HEK293 (cell line): ENCODE measurements around the gene RRAS.

Experiments
- GLIS2 ChIP-seq: fragments of 450-650 bp; formaldehyde crosslinking; IDR thresholded peaks from 2 replicates; pipeline ENCODE4 v1.5.1; 2016; ENCODE audit warnings: missing biosample characterization, missing genetic modification characterization
- KLF16 ChIP-seq: fragments of 450-650 bp; formaldehyde crosslinking; IDR thresholded peaks from 2 replicates; pipeline ENCODE4 v1.5.1; 2017; ENCODE audit warnings: missing biosample characterization, missing genetic modification characterization
- KLF8 ChIP-seq: fragments of 450-650 bp; formaldehyde crosslinking; IDR thresholded peaks from 2 replicates; pipeline ENCODE4 v1.5.1; 2016; ENCODE audit warnings: missing biosample characterization, missing genetic modification characterization
- RBAK ChIP-seq: fragments of 450-650 bp; formaldehyde crosslinking; IDR thresholded peaks from 2 replicates; pipeline ENCODE4 v1.5.1; 2016; ENCODE audit warnings: missing biosample characterization, missing genetic modification characterization
- SETDB1 ChIP-seq: IDR thresholded peaks from one replicate; pipeline ENCODE4 v1.6.1; 2017; ENCODE audit warnings: mild to moderate bottlenecking, low read length, moderate library complexity, mixed read lengths; ENCODE audit not compliant: insufficient read length
- SP3 ChIP-seq: fragments of 450-650 bp; formaldehyde crosslinking; IDR thresholded peaks from 2 replicates; pipeline ENCODE4 v1.5.1; 2016; ENCODE audit warnings: missing biosample characterization, missing genetic modification characterization
- TRIM28 ChIP-seq: IDR thresholded peaks from 2 replicates; pipeline ENCODE4 v1.6.1; 2011; ENCODE audit warnings: low read length, control low read depth, borderline replicate concordance
- ZNF140 ChIP-seq: fragments of 450-650 bp; formaldehyde crosslinking; IDR thresholded peaks from 2 replicates; pipeline ENCODE4 v1.5.1; 2016; ENCODE audit warnings: missing biosample characterization, missing genetic modification characterization
- ZNF184 ChIP-seq: fragments of 450-650 bp; IDR thresholded peaks from 2 replicates; pipeline ENCODE4 v1.5.1; 2018; ENCODE audit warnings: missing biosample characterization, mild to moderate bottlenecking, missing genetic modification characterization
- ZNF214 ChIP-seq: fragments of 450-650 bp; formaldehyde crosslinking; IDR thresholded peaks from 2 replicates; pipeline ENCODE4 v1.5.1; 2017; ENCODE audit warnings: missing biosample characterization, mild to moderate bottlenecking, missing genetic modification characterization, borderline replicate concordance
- ZNF223 ChIP-seq: fragments of 450-650 bp; formaldehyde crosslinking; IDR thresholded peaks from 2 replicates; pipeline ENCODE4 v1.5.1; 2016; ENCODE audit warnings: missing biosample characterization, missing genetic modification characterization
- ZNF302 ChIP-seq: fragments of 450-650 bp; formaldehyde crosslinking; IDR thresholded peaks from 2 replicates; pipeline ENCODE4 v1.5.1; 2016; ENCODE audit warnings: missing biosample characterization, missing genetic modification characterization, low read depth
- ZNF335 ChIP-seq: fragments of 450-650 bp; formaldehyde crosslinking; conservative IDR thresholded peaks from 2 replicates; pipeline ENCODE4 v1.5.1; 2016; ENCODE audit warnings: missing biosample characterization, missing genetic modification characterization
- ZNF350 ChIP-seq: fragments of 450-650 bp; formaldehyde crosslinking; IDR thresholded peaks from 2 replicates; pipeline ENCODE4 v1.5.0; 2017; ENCODE audit warnings: missing biosample characterization, mild to moderate bottlenecking, missing genetic modification characterization
- ZNF394 ChIP-seq: fragments of 450-650 bp; formaldehyde crosslinking; IDR thresholded peaks from 2 replicates; pipeline ENCODE4 v1.5.1; 2016; ENCODE audit warnings: missing biosample characterization, missing genetic modification characterization, mild to moderate bottlenecking, moderate library complexity, borderline replicate concordance
- ZNF423 ChIP-seq: fragments of 450-650 bp; formaldehyde crosslinking; IDR thresholded peaks from 2 replicates; pipeline ENCODE4 v1.5.1; 2016; ENCODE audit warnings: missing biosample characterization, missing genetic modification characterization
- ZNF560 ChIP-seq: fragments of 450-650 bp; formaldehyde crosslinking; IDR thresholded peaks from 2 replicates; pipeline ENCODE4 v1.5.1; 2017; ENCODE audit warnings: missing biosample characterization, missing genetic modification characterization, borderline replicate concordance
- ZNF596 ChIP-seq: fragments of 450-650 bp; IDR thresholded peaks from 2 replicates; pipeline ENCODE4 v1.5.0; 2018; ENCODE audit warnings: missing biosample characterization, mild to moderate bottlenecking, missing genetic modification characterization, moderate library complexity
- ZNF664 ChIP-seq: fragments of 450-650 bp; formaldehyde crosslinking; IDR thresholded peaks from 2 replicates; pipeline ENCODE4 v1.5.1; 2016; ENCODE audit warnings: missing biosample characterization, missing genetic modification characterization
- ZNF76 ChIP-seq: fragments of 450-650 bp; formaldehyde crosslinking; IDR thresholded peaks from 2 replicates; pipeline ENCODE4; 2016; ENCODE audit warnings: low read depth, missing biosample characterization, missing genetic modification characterization, borderline replicate concordance
- ZNF776 ChIP-seq: fragments of 450-650 bp; formaldehyde crosslinking; IDR thresholded peaks from 2 replicates; pipeline ENCODE4 v1.5.0; 2017; ENCODE audit warnings: missing biosample characterization, missing genetic modification characterization, borderline replicate concordance
- TF ChIP-seq, protein P1 (sequence below): fragments of 450-650 bp; formaldehyde crosslinking; conservative IDR thresholded peaks from 2 replicates; pipeline ENCODE4 v1.5.1; 2016; ENCODE audit warnings: low read depth, missing biosample characterization, missing genetic modification characterization
- TF ChIP-seq, protein P2 (sequence below): fragments of 450-650 bp; IDR thresholded peaks from 2 replicates; pipeline ENCODE4 v1.5.1; 2018; ENCODE audit warnings: missing biosample characterization, missing genetic modification characterization
- TF ChIP-seq, protein P3 (sequence below): fragments of 450-650 bp; formaldehyde crosslinking; IDR thresholded peaks from 2 replicates; pipeline ENCODE4 v1.5.1; 2016; ENCODE audit warnings: missing biosample characterization, missing genetic modification characterization
- TF ChIP-seq, protein P4 (sequence below): IDR thresholded peaks from 2 replicates; pipeline ENCODE4 v1.6.1; 2011; ENCODE audit warnings: mild to moderate bottlenecking, low read depth, low read length, borderline replicate concordance
- TF ChIP-seq, protein P5 (sequence below): fragments of 450-650 bp; formaldehyde crosslinking; IDR thresholded peaks from 2 replicates; pipeline ENCODE4 v1.5.1; 2017; ENCODE audit warnings: missing biosample characterization, missing genetic modification characterization
- TF ChIP-seq, protein P6 (sequence below): fragments of 450-650 bp; formaldehyde crosslinking; IDR thresholded peaks from 2 replicates; pipeline ENCODE4 v1.5.1; 2017; ENCODE audit warnings: missing biosample characterization, missing genetic modification characterization

RRAS gene

DNA sequence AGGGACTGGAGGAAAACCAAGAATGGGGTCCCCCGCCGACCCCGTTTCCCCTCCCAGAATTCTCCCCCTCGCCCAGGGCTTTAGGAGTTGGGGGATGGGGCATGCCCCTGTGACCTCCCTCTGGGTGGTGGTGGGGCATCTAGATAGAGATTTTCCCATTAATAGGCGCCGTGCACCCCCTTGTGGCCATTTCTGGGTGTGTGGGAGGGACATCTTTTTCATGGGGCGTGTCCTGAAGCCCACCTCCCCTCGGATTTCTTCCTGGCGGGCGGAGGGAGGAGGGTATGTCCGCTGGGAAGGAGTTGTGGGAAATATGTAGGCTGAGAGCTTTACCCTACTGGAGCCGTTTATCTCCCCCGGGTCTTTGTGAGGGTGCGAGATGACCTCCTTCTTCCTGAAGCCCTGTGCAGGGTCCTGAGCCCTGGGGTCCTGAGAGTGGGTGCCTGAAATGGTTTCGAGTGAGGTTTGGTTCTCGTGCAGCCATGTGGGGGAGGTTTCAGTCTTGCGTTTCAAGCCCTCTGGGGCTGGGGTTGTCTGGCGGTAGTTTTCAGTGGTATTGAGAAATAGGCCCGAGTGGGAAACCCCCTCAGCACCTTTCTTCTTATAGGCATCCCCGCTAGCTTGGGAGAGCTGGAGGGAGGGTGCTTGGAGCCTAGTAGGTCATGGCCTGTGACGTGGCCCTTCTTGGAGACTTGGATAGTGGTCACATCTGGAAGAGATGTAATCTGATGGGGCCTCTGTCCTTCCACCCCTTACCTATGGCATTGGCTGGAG is 38.1 kb upstream of the RRAS start (continued):
- TF ChIP-seq ZNF776 (tag by site-specific recombination) = no peak
- TF ChIP-seq RBAK (tag by site-specific recombination) = no peak
- TF ChIP-seq KLF16 (tag by site-specific recombination) = no peak
- no peak for TF ChIP-seq ZNF184 (tag by site-specific recombination)
- no peak for TF ChIP-seq ZNF140
- TF ChIP-seq, protein P1, sequence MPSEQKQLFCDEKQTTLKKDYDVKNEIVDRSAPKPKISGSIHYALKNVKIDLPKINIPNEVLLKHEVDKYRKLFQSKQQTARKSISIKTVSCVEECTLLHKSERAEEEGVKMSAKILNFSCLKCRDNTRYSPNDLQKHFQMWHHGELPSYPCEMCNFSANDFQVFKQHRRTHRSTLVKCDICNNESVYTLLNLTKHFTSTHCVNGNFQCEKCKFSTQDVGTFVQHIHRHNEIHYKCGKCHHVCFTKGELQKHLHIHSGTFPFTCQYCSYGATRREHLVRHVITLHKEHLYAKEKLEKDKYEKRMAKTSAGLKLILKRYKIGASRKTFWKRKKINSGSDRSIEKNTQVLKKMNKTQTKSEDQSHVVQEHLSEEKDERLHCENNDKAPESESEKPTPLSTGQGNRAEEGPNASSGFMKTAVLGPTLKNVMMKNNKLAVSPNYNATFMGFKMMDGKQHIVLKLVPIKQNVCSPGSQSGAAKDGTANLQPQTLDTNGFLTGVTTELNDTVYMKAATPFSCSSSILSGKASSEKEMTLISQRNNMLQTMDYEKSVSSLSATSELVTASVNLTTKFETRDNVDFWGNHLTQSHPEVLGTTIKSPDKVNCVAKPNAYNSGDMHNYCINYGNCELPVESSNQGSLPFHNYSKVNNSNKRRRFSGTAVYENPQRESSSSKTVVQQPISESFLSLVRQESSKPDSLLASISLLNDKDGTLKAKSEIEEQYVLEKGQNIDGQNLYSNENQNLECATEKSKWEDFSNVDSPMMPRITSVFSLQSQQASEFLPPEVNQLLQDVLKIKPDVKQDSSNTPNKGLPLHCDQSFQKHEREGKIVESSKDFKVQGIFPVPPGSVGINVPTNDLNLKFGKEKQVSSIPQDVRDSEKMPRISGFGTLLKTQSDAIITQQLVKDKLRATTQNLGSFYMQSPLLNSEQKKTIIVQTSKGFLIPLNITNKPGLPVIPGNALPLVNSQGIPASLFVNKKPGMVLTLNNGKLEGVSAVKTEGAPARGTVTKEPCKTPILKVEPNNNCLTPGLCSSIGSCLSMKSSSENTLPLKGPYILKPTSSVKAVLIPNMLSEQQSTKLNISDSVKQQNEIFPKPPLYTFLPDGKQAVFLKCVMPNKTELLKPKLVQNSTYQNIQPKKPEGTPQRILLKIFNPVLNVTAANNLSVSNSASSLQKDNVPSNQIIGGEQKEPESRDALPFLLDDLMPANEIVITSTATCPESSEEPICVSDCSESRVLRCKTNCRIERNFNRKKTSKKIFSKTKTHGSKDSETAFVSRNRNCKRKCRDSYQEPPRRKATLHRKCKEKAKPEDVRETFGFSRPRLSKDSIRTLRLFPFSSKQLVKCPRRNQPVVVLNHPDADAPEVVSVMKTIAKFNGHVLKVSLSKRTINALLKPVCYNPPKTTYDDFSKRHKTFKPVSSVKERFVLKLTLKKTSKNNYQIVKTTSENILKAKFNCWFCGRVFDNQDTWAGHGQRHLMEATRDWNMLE (tag by site-specific recombination) = no peak
- no peak for TF ChIP-seq ZNF596
- TF ChIP-seq ZNF302 = no peak
- TF ChIP-seq ZNF664 (tag by site-specific recombination) = no peak
- TF ChIP-seq ZNF350 (tag by site-specific recombination) = no peak
- no peak for TF ChIP-seq GLIS2
- TF ChIP-seq, protein P2, sequence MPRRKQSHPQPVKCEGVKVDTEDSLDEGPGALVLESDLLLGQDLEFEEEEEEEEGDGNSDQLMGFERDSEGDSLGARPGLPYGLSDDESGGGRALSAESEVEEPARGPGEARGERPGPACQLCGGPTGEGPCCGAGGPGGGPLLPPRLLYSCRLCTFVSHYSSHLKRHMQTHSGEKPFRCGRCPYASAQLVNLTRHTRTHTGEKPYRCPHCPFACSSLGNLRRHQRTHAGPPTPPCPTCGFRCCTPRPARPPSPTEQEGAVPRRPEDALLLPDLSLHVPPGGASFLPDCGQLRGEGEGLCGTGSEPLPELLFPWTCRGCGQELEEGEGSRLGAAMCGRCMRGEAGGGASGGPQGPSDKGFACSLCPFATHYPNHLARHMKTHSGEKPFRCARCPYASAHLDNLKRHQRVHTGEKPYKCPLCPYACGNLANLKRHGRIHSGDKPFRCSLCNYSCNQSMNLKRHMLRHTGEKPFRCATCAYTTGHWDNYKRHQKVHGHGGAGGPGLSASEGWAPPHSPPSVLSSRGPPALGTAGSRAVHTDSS (tag by site-specific recombination) = no peak
- no peak for TF ChIP-seq SETDB1
- TF ChIP-seq KLF8 (tag by site-specific recombination) = no peak
- TF ChIP-seq, protein P3, sequence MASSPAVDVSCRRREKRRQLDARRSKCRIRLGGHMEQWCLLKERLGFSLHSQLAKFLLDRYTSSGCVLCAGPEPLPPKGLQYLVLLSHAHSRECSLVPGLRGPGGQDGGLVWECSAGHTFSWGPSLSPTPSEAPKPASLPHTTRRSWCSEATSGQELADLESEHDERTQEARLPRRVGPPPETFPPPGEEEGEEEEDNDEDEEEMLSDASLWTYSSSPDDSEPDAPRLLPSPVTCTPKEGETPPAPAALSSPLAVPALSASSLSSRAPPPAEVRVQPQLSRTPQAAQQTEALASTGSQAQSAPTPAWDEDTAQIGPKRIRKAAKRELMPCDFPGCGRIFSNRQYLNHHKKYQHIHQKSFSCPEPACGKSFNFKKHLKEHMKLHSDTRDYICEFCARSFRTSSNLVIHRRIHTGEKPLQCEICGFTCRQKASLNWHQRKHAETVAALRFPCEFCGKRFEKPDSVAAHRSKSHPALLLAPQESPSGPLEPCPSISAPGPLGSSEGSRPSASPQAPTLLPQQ (tag by site-specific recombination) = no peak
- TF ChIP-seq ZNF76 (tag by site-specific recombination) = peak; percentile 60
- TF ChIP-seq SP3 (tag by site-specific recombination) = no peak
- TF ChIP-seq, protein P4, sequence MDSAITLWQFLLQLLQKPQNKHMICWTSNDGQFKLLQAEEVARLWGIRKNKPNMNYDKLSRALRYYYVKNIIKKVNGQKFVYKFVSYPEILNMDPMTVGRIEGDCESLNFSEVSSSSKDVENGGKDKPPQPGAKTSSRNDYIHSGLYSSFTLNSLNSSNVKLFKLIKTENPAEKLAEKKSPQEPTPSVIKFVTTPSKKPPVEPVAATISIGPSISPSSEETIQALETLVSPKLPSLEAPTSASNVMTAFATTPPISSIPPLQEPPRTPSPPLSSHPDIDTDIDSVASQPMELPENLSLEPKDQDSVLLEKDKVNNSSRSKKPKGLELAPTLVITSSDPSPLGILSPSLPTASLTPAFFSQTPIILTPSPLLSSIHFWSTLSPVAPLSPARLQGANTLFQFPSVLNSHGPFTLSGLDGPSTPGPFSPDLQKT = no peak
- TF ChIP-seq ZNF394 (tag by site-specific recombination) = no peak
- no peak for TF ChIP-seq ZNF223 (tag by site-specific recombination)
- no peak for TF ChIP-seq ZNF560 (tag by site-specific recombination)
- TF ChIP-seq, protein P5, sequence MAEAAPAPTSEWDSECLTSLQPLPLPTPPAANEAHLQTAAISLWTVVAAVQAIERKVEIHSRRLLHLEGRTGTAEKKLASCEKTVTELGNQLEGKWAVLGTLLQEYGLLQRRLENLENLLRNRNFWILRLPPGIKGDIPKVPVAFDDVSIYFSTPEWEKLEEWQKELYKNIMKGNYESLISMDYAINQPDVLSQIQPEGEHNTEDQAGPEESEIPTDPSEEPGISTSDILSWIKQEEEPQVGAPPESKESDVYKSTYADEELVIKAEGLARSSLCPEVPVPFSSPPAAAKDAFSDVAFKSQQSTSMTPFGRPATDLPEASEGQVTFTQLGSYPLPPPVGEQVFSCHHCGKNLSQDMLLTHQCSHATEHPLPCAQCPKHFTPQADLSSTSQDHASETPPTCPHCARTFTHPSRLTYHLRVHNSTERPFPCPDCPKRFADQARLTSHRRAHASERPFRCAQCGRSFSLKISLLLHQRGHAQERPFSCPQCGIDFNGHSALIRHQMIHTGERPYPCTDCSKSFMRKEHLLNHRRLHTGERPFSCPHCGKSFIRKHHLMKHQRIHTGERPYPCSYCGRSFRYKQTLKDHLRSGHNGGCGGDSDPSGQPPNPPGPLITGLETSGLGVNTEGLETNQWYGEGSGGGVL (tag by site-specific recombination) = no peak
- no peak for TF ChIP-seq TRIM28
- no peak for TF ChIP-seq ZNF214 (tag by site-specific recombination)
- TF ChIP-seq ZNF335 (tag by site-specific recombination) = peak; percentile 94
- TF ChIP-seq, protein P6, sequence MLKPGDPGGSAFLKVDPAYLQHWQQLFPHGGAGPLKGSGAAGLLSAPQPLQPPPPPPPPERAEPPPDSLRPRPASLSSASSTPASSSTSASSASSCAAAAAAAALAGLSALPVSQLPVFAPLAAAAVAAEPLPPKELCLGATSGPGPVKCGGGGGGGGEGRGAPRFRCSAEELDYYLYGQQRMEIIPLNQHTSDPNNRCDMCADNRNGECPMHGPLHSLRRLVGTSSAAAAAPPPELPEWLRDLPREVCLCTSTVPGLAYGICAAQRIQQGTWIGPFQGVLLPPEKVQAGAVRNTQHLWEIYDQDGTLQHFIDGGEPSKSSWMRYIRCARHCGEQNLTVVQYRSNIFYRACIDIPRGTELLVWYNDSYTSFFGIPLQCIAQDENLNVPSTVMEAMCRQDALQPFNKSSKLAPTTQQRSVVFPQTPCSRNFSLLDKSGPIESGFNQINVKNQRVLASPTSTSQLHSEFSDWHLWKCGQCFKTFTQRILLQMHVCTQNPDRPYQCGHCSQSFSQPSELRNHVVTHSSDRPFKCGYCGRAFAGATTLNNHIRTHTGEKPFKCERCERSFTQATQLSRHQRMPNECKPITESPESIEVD (tag by site-specific recombination) = no peak
- no peak for TF ChIP-seq ZNF423 (tag by site-specific recombination)
